ENCODE measurements around the gene ASMTL.

GRCh38 chrX:1488745-1489144 lies 36.0 kb upstream of the ASMTL start:
- no peak for TF ChIP-seq EZH2 (IDR thresholded peaks at IDR 0.05; ENCODE audit: low read depth, unreplicated experiment)
- no peak for TF ChIP-seq POLR2AphosphoS5 (IDR thresholded peaks at IDR 0.05; ENCODE audit: low read depth)
- TF ChIP-seq CTCF (conservative IDR thresholded peaks at IDR 0.05; ENCODE audit: low read depth in 2 of 2): no peak
- no peak for TF ChIP-seq ZNF114 (CRISPR knock-in tag; IDR thresholded peaks at IDR 0.05)
- TF ChIP-seq CREB1 (CRISPR knock-in tag; IDR thresholded peaks at IDR 0.05; ENCODE audit: low read depth): no peak
- no peak for TF ChIP-seq EZH2phosphoT487 (IDR thresholded peaks at IDR 0.05; ENCODE audit: unreplicated experiment)
- no peak for TF ChIP-seq JUNB (IDR thresholded peaks at IDR 0.05; ENCODE audit: unreplicated experiment)
- no peak for TF ChIP-seq ETS1 (IDR thresholded peaks at IDR 0.05)
- TF ChIP-seq, protein P1, sequence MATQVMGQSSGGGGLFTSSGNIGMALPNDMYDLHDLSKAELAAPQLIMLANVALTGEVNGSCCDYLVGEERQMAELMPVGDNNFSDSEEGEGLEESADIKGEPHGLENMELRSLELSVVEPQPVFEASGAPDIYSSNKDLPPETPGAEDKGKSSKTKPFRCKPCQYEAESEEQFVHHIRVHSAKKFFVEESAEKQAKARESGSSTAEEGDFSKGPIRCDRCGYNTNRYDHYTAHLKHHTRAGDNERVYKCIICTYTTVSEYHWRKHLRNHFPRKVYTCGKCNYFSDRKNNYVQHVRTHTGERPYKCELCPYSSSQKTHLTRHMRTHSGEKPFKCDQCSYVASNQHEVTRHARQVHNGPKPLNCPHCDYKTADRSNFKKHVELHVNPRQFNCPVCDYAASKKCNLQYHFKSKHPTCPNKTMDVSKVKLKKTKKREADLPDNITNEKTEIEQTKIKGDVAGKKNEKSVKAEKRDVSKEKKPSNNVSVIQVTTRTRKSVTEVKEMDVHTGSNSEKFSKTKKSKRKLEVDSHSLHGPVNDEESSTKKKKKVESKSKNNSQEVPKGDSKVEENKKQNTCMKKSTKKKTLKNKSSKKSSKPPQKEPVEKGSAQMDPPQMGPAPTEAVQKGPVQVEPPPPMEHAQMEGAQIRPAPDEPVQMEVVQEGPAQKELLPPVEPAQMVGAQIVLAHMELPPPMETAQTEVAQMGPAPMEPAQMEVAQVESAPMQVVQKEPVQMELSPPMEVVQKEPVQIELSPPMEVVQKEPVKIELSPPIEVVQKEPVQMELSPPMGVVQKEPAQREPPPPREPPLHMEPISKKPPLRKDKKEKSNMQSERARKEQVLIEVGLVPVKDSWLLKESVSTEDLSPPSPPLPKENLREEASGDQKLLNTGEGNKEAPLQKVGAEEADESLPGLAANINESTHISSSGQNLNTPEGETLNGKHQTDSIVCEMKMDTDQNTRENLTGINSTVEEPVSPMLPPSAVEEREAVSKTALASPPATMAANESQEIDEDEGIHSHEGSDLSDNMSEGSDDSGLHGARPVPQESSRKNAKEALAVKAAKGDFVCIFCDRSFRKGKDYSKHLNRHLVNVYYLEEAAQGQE (IDR thresholded peaks at IDR 0.05; ENCODE audit: unreplicated experiment): no peak

Measured in GM23338 (cell line).